Muscle of arm (tissue), 12 donors: ENCODE data around the gene ATAD5. TPM values are rescaled to one million over a fixed set of nuclear protein-coding genes. Genes with fewer than 3 reads are reported as not detected.

Experiments used
- polyA plus RNA-seq, 12 donors: library from polyadenylated mRNA; unstranded; fragments of 120-200 nt; gene quantifications; one replicate each; pipeline ENCODE4 v1.2.1, GENCODE V29; 2013; ENCODE audit not compliant: insufficient read length in 12 of 12

The ATAD5 gene
- polyA plus RNA-seq, 12 donors, result 2.3 to 8.5 (median 3.7) TPM; not detected in 1

Other genes starting within 250 kb of the ATAD5 start
- gene CRLF3, start 7.3 kb upstream of the ATAD5 start, polyA plus RNA-seq, result 10 to 100 TPM in 8 of 12 donors, 1 to 10 TPM in 3, not detected in 1; 3.5 to 20.4 (median 12.8) TPM
- 10 to 100 TPM in 11 of 12 donors, not detected in 1; 11.4 to 17.8 (median 14.3) TPM for gene TEFM, start 74.3 kb downstream of the ATAD5 start, polyA plus RNA-seq
- 10 to 100 TPM in 1 of 12 donors, 1 to 10 TPM in 10, not detected in 1; 3.2 to 14.5 (median 6.7) TPM for gene ADAP2, start 90.0 kb downstream of the ATAD5 start, polyA plus RNA-seq
- 10 to 100 TPM in 3 of 12 donors, 1 to 10 TPM in 8, not detected in 1; 3.7 to 13.8 (median 9.4) TPM for gene RNF135, start 139.1 kb downstream of the ATAD5 start, polyA plus RNA-seq